Caco-2 (cell line): ENCODE data around the gene CD46. TPM values are rescaled to one million over a fixed set of nuclear protein-coding genes. Genes with fewer than 3 reads are reported as not detected.

Experiments
- BruUV-seq: library from RNA; stranded (reverse); fragments of 400-500 nt; replicated peaks from 2 replicates; lab custom pipeline; 2021; lab: Mats Ljungman, UMichigan
- CTCF ChIA-PET: fragments of 300-600 bp; sonication (Branson Sonifier 250); formaldehyde crosslinking; loops from one replicate; lab custom pipeline; 2022; ENCODE audit warnings: antibody characterized with exemption; lab: Charles Lee
- POLR2A ChIA-PET: fragments of 300-600 bp; sonication (Branson Sonifier 250); formaldehyde crosslinking; loops from one replicate; lab custom pipeline; 2022; ENCODE audit warnings: antibody characterized with exemption; lab: Charles Lee
- DNase-seq, 2 experiments: peaks; one replicate each; pipeline versions ENCODE4 v3.0.0 to v3.0.0-alpha.2; 2020 to 2022
- H3K27me3 ChIP-seq: replicated peaks from 2 replicates; pipeline ENCODE4 v1.6.0; 2011; ENCODE audit warnings: low read length; ENCODE audit not compliant: control insufficient read depth, insufficient read depth
- H3K36me3 ChIP-seq: 2 replicates; pipeline ENCODE4 v1.5.1; 2011; ENCODE audit warnings: low read length; ENCODE audit not compliant: control insufficient read depth, insufficient read depth
- H3K4me1 ChIP-seq: fragments of 250-450 bp; sonication (Bioruptor Pico); 2 replicates; pipeline ENCODE4 v1.5.1; 2020; ENCODE audit warnings: mild to moderate bottlenecking
- H3K4me3 ChIP-seq: 2 replicates; pipeline ENCODE4 v1.5.1; 2011; ENCODE audit warnings: low read depth, mild to moderate bottlenecking, control low read depth, low read length
- H3K9me3 ChIP-seq: fragments of 250-450 bp; sonication (Bioruptor Pico); 2 replicates; pipeline ENCODE4 v1.5.1; 2020; ENCODE audit warnings: mild to moderate bottlenecking, moderate library complexity
- H3K27ac Mint-ChIP-seq: one replicate; pipeline ENCODE4 v1.8.0; 2022; ENCODE audit warnings: mixed read lengths; ENCODE audit not compliant: unreplicated experiment
- H3K27me3 Mint-ChIP-seq: one replicate; pipeline ENCODE4 v1.8.0; 2022; ENCODE audit warnings: mixed read lengths; ENCODE audit not compliant: insufficient read depth, unreplicated experiment
- H3K36me3 Mint-ChIP-seq: one replicate; pipeline ENCODE4 v1.8.0; 2022; ENCODE audit warnings: mild to moderate bottlenecking, mixed read lengths; ENCODE audit not compliant: insufficient read depth, unreplicated experiment
- H3K4me1 Mint-ChIP-seq: one replicate; pipeline ENCODE4 v1.8.0; 2022; ENCODE audit warnings: low read depth, mixed read lengths; ENCODE audit not compliant: unreplicated experiment
- H3K4me3 Mint-ChIP-seq: one replicate; pipeline ENCODE4 v1.8.0; 2022; ENCODE audit warnings: mild to moderate bottlenecking, moderate library complexity, mixed read lengths; ENCODE audit not compliant: unreplicated experiment
- H3K9me3 Mint-ChIP-seq: one replicate; pipeline ENCODE4 v1.8.0; 2022; ENCODE audit warnings: mixed read lengths; ENCODE audit not compliant: unreplicated experiment
- intact Hi-C: fragments of 100-400 bp; cut with micrococcal nuclease; formaldehyde crosslinking; loops from one replicate; pipeline ENCODE4 v1.10.0; 2022; ENCODE audit not compliant: unreplicated experiment
- total RNA-seq: library from RNA; stranded (reverse); gene quantifications from 2 replicates; pipeline ENCODE4 v1.2.3, GENCODE V29; 2022
- TF ChIP-seq, protein P1 (sequence below), 2 experiments: fragments of 200-600 bp in 1 of 2; IDR thresholded peaks; 1 replicate in 1 of 2; 2 replicates in 1 of 2; pipeline versions ENCODE4 v1.5.1 to v1.8.0; 2011 to 2022; ENCODE audit warnings: antibody characterized with exemption in 1 of 2, control low read depth in 1 of 2, inconsistent platforms in 1 of 2, low read depth in 1 of 2, low read length in 1 of 2, mild to moderate bottlenecking in 1 of 2, moderate library complexity in 1 of 2; ENCODE audit not compliant: insufficient read depth in 1 of 2, severe bottlenecking in 1 of 2, unreplicated experiment in 1 of 2

CD46 gene
- total RNA-seq, 1 experiment from 2014 or later = 166 TPM

DNA sequence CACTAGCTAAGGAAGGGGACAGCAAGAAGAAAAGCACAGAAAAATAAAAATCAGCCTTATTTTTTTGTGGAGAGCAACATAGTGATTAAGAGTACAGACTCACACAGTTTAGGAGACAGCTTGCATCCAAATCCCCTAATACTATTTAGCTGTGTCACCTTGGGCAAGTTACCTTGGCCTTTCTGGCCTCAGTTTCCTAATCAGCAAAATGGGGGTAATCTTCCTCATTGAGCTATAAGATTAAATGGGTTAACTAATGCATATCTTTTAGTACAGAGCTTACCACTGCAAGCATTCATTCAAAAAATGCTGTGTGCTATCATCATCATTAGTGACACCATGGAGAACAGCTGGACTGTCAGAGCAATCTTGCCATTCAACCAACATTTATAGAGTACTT, 77.7 kb downstream of the CD46 start:
- intact Hi-C loops = no loop called here
- Histone ChIP-seq H3K36me3 (no peaks in the 10 kb centered on the region), H3K4me3 (no peak overlapping the region), H3K4me1 (peaks cover 33% of the 10 kb centered on the region), H3K9me3 (no peaks in the 10 kb centered on the region), H3K27me3 (no peaks in the 10 kb centered on the region)
- no peak overlapping the region for H3K4me3 Mint-ChIP-seq
- TF ChIP-seq, protein P1, sequence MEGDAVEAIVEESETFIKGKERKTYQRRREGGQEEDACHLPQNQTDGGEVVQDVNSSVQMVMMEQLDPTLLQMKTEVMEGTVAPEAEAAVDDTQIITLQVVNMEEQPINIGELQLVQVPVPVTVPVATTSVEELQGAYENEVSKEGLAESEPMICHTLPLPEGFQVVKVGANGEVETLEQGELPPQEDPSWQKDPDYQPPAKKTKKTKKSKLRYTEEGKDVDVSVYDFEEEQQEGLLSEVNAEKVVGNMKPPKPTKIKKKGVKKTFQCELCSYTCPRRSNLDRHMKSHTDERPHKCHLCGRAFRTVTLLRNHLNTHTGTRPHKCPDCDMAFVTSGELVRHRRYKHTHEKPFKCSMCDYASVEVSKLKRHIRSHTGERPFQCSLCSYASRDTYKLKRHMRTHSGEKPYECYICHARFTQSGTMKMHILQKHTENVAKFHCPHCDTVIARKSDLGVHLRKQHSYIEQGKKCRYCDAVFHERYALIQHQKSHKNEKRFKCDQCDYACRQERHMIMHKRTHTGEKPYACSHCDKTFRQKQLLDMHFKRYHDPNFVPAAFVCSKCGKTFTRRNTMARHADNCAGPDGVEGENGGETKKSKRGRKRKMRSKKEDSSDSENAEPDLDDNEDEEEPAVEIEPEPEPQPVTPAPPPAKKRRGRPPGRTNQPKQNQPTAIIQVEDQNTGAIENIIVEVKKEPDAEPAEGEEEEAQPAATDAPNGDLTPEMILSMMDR (IDR thresholded peaks at IDR 0.05; ENCODE audit: insufficient read depth in 1 of 2, low read depth in 1 of 2, low read length in 1 of 2, severe bottlenecking in 1 of 2, unreplicated experiment in 1 of 2) = no peak
- no peak overlapping the region for H3K27ac Mint-ChIP-seq
- peaks cover 32% of the 10 kb centered on the region for H3K4me1 Mint-ChIP-seq
- DNase-seq = no peak
- H3K36me3 Mint-ChIP-seq = peaks cover 12% of the 10 kb centered on the region
- POLR2A ChIA-PET = interaction anchor here (1.3 kb wide), 1 partner anchor 39 kb away, joined by 4 read pairs; no protein-coding TSS in a partner anchor
- no peaks in the 10 kb centered on the region for H3K9me3 Mint-ChIP-seq
- CTCF ChIA-PET = interaction anchor here (2.8 to 4.9 kb wide), 2 partner anchors 39 to 134 kb away, joined by 10 to 47 read pairs; no protein-coding TSS in a partner anchor
- no peaks in the 10 kb centered on the region for H3K27me3 Mint-ChIP-seq
- BruUV-seq = no TSS peak

DNA sequence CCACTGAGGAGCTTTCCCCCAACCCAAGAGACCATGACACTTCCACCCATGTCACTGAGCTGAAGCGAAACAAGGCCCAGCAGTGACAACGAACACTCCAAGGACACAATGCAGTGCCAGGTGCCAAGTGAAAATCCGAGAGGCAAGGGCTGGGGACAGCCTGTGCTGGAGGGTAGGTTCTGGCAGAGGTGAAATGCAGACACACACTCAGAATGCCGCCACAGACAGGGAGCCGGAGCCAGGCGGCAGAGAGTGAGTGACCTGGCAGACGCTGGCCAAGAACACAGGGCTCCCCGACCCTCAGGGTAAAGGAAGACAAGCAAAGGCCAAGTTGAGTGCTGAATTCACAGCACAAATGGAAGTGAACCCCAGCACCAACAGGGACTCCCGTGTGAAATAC, 78.9 kb downstream of the CD46 start:
- no peak overlapping the region for H3K4me3 Mint-ChIP-seq
- CTCF ChIA-PET = interaction anchor here (2.8 kb wide), 1 partner anchor 132 kb away, joined by 10 read pairs; no protein-coding TSS in a partner anchor
- peaks cover 21% of the 10 kb centered on the region for H3K4me1 ChIP-seq
- no peaks in the 10 kb centered on the region for H3K9me3 ChIP-seq
- H3K27me3 Mint-ChIP-seq = no peaks in the 10 kb centered on the region
- no peak overlapping the region for H3K4me3 ChIP-seq
- DNase-seq = no peak
- H3K36me3 Mint-ChIP-seq = peaks cover 12% of the 10 kb centered on the region
- H3K36me3 ChIP-seq = no peaks in the 10 kb centered on the region
- no peak overlapping the region for H3K27ac Mint-ChIP-seq
- H3K9me3 Mint-ChIP-seq = no peaks in the 10 kb centered on the region
- POLR2A ChIA-PET = no interaction called here
- peaks cover 28% of the 10 kb centered on the region for H3K4me1 Mint-ChIP-seq
- H3K27me3 ChIP-seq = no peaks in the 10 kb centered on the region
- TF ChIP-seq, protein P1 (IDR thresholded peaks at IDR 0.05; ENCODE audit: insufficient read depth in 1 of 2, low read depth in 1 of 2, low read length in 1 of 2, severe bottlenecking in 1 of 2, unreplicated experiment in 1 of 2) = no peak
- intact Hi-C loops = no loop called here
- no TSS peak for BruUV-seq

DNA sequence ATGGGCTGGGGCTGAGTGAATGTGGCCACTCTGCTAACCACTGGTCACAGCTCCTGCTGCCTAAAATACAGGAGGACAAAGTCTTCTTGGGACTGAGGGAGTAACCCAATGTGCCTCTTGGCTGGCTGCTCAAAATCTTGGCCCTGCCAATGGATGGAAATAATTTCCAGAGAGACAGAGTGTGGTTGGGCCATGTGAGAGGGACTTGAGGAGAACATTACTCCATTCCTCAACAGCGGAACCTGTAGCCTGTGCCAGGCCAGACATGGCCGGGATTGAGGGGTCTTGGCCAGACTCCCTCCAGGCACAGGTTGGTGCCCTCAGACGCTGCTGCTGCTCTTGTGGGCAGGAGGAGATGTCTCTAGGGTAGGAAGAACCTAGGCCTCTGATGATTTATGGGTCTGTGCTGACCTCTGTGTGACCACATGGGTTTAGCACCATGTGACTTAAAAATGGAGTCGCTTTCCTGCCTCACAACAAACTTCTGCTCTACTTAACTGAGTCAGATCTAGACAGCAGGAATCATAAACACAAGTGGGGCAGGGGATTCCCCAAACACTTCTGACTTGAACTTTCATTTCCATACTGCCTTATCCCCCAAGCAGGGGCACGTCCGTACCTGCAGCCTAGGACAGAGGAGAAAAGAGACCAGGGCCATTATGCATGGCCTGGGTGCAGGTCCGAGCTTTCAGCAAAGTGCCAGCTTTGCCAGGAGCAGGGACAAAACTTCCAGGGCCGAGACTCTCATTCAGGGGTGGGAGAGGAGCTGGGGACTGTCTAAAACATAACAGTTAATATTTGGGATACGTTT, 79.9 kb downstream of the CD46 start:
- Mint-ChIP-seq H3K4me3 (no peak overlapping the region), H3K27ac (no peak overlapping the region), H3K4me1 (peaks cover 26% of the 10 kb centered on the region), H3K9me3 (no peaks in the 10 kb centered on the region), H3K36me3 (peaks cover 3% of the 10 kb centered on the region), H3K27me3 (no peaks in the 10 kb centered on the region)
- ChIA-PET POLR2A (no interaction called here), CTCF (interaction anchor here (1.0 kb wide), 1 partner anchor 9 kb away, joined by 3 read pairs; no protein-coding TSS in a partner anchor)
- H3K36me3 ChIP-seq = no peaks in the 10 kb centered on the region
- TF ChIP-seq, protein P1 (IDR thresholded peaks at IDR 0.05; ENCODE audit: insufficient read depth in 1 of 2, low read depth in 1 of 2, low read length in 1 of 2, severe bottlenecking in 1 of 2, unreplicated experiment in 1 of 2) = no peak
- H3K9me3 ChIP-seq = no peaks in the 10 kb centered on the region
- intact Hi-C loops = no loop called here
- no peak for DNase-seq
- H3K27me3 ChIP-seq = no peaks in the 10 kb centered on the region
- BruUV-seq = no TSS peak
- H3K4me1 ChIP-seq = peaks cover 23% of the 10 kb centered on the region
- no peak overlapping the region for H3K4me3 ChIP-seq
